Uterus (tissue), 2 donors: ENCODE measurements around the gene MRGPRX2.

ENCODE experiments used
- CTCF ChIP-seq, 4 experiments: fragments of 200-600 bp in 2 of 4; fragments of 450-650 bp in 2 of 4; sonication (generic) in 2 of 4; IDR thresholded peaks; one replicate each; pipeline ENCODE4 v1.5.1; 2016 to 2019; ENCODE audit warnings: antibody characterized with exemption in 4 of 4, mild to moderate bottlenecking in 2 of 4, moderate library complexity in 1 of 4
- POLR2A ChIP-seq, 2 donors: fragments of 450-650 bp; IDR thresholded peaks; one replicate each; pipeline ENCODE4 v1.6.1; 2016; ENCODE audit warnings: antibody characterized with exemption in 2 of 2, mild to moderate bottlenecking in 1 of 2, moderate library complexity in 1 of 2

GRCh38 chr11:19087658-19088057 lies 27.1 kb upstream of the MRGPRX2 start:
- no peak for TF ChIP-seq CTCF (IDR thresholded peaks at IDR 0.05)
- TF ChIP-seq POLR2A (IDR thresholded peaks at IDR 0.05), result no peak
